ENCODE results near the gene FMO3.

The FMO3 gene

GRCh38 chr1:171142416-171143385 lies 52.0 kb downstream of the FMO3 start:
- H2AFZ ChIP-seq (ENCODE audit: insufficient read depth, low read length, poor library complexity), result no peak overlapping the region
- H4K91ac ChIP-seq (ENCODE audit: low read depth, low read length), result no peak overlapping the region
- H2BK5ac ChIP-seq (ENCODE audit: low read depth, low read length, poor library complexity), result no peak overlapping the region
- no peak overlapping the region for H3K4ac ChIP-seq (ENCODE audit: low read depth, low read length)
- H2AK5ac ChIP-seq (ENCODE audit: low read length), result no peak overlapping the region
- H2BK12ac ChIP-seq (ENCODE audit: low read length), result no peak overlapping the region
- no peak overlapping the region for H3K18ac ChIP-seq (ENCODE audit: low read length)
- H3K79me1 ChIP-seq (ENCODE audit: low read length), result no peaks in the 10 kb centered on the region
- no peak overlapping the region for H3K4me2 ChIP-seq (ENCODE audit: low read length)
- H3K79me2 ChIP-seq (ENCODE audit: control insufficient read depth, insufficient read depth, low read length, poor library complexity), result no peaks in the 10 kb centered on the region
- H3K27me3 ChIP-seq (ENCODE audit: insufficient read depth, low read length), result no peaks in the 10 kb centered on the region
- no peak overlapping the region for H3K4me3 ChIP-seq (ENCODE audit: low read depth, low read length)
- DNase-seq, result no peak
- H3K36me3 ChIP-seq (ENCODE audit: control insufficient read depth in 1 of 2, insufficient read depth in 2 of 2, low read length in 2 of 2), result no peaks in the 10 kb centered on the region
- H2BK120ac ChIP-seq (ENCODE audit: insufficient read depth, low read length, poor library complexity), result no peak overlapping the region
- H3K9ac ChIP-seq (ENCODE audit: low read length), result no peak overlapping the region
- H4K8ac ChIP-seq (ENCODE audit: low read depth, low read length), result no peak overlapping the region
- WGBS (ENCODE audit: extremely low coverage, insufficient coverage, insufficient read length), result no CpG with 5 or more reads among the region's 8 CpGs
- H3K4me1 ChIP-seq (ENCODE audit: control insufficient read depth in 1 of 2, insufficient read depth in 2 of 2, low read length in 2 of 2), result peaks cover 4 to 6% of the 10 kb centered on the region in 2 experiments
- no peak overlapping the region for H4K12ac ChIP-seq (ENCODE audit: low read depth, low read length)
- H3K9me3 ChIP-seq (ENCODE audit: insufficient read depth, low read depth, low read length), result no peaks in the 10 kb centered on the region
- H3K14ac ChIP-seq (ENCODE audit: low read length), result no peak overlapping the region
- no peak overlapping the region for H3K27ac ChIP-seq (ENCODE audit: low read depth, low read length)
- H3K23ac ChIP-seq (ENCODE audit: low read length), result no peak overlapping the region

DNA sequence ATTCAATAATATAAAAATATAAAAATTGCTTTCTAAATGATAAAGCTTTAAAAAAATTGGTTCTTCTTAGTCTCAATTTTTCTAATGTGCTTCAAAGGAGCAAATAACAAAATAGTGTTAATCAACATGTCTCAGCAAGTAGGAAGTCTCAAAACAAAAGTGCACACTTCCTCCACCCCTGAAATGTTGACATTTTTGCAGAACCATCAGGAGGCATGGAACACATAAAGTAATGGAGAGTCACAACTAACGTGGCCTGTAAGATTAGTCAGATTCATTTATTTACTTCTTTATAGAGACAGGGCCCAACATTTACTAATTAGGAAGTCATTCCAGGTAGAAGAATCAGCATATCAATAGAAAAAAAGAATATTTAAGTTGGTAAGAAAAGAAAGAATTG lies 59.5 kb downstream of the FMO3 start:
- H2AFZ ChIP-seq (ENCODE audit: insufficient read depth, low read length, poor library complexity), result no peak overlapping the region
- no peak overlapping the region for H3K4me3 ChIP-seq (ENCODE audit: low read depth, low read length)
- H3K23ac ChIP-seq (ENCODE audit: low read length), result no peak overlapping the region
- no peak overlapping the region for H4K91ac ChIP-seq (ENCODE audit: low read depth, low read length)
- no peak overlapping the region for H3K4ac ChIP-seq (ENCODE audit: low read depth, low read length)
- WGBS (ENCODE audit: extremely low coverage, insufficient coverage, insufficient read length), result no CpG with 5 or more reads among the region's 1 CpG
- no peak overlapping the region for H2AK5ac ChIP-seq (ENCODE audit: low read length)
- no peaks in the 10 kb centered on the region for H3K4me1 ChIP-seq (ENCODE audit: control insufficient read depth in 1 of 2, insufficient read depth in 2 of 2, low read length in 2 of 2)
- no peaks in the 10 kb centered on the region for H3K36me3 ChIP-seq (ENCODE audit: control insufficient read depth in 1 of 2, insufficient read depth in 2 of 2, low read length in 2 of 2)
- H3K9me3 ChIP-seq (ENCODE audit: insufficient read depth, low read depth, low read length), result no peaks in the 10 kb centered on the region
- no peak overlapping the region for H2BK12ac ChIP-seq (ENCODE audit: low read length)
- H3K79me2 ChIP-seq (ENCODE audit: control insufficient read depth, insufficient read depth, low read length, poor library complexity), result no peaks in the 10 kb centered on the region
- no peak for DNase-seq
- H4K12ac ChIP-seq (ENCODE audit: low read depth, low read length), result no peak overlapping the region
- H4K8ac ChIP-seq (ENCODE audit: low read depth, low read length), result no peak overlapping the region
- no peaks in the 10 kb centered on the region for H3K79me1 ChIP-seq (ENCODE audit: low read length)
- H3K27me3 ChIP-seq (ENCODE audit: insufficient read depth, low read length), result no peaks in the 10 kb centered on the region
- no peak overlapping the region for H3K4me2 ChIP-seq (ENCODE audit: low read length)
- H2BK120ac ChIP-seq (ENCODE audit: insufficient read depth, low read length, poor library complexity), result no peak overlapping the region
- H3K27ac ChIP-seq (ENCODE audit: low read depth, low read length), result no peak overlapping the region
- H3K9ac ChIP-seq (ENCODE audit: low read length), result no peak overlapping the region
- no peak overlapping the region for H3K14ac ChIP-seq (ENCODE audit: low read length)
- H2BK5ac ChIP-seq (ENCODE audit: low read depth, low read length, poor library complexity), result no peak overlapping the region
- H3K18ac ChIP-seq (ENCODE audit: low read length), result no peak overlapping the region

DNA sequence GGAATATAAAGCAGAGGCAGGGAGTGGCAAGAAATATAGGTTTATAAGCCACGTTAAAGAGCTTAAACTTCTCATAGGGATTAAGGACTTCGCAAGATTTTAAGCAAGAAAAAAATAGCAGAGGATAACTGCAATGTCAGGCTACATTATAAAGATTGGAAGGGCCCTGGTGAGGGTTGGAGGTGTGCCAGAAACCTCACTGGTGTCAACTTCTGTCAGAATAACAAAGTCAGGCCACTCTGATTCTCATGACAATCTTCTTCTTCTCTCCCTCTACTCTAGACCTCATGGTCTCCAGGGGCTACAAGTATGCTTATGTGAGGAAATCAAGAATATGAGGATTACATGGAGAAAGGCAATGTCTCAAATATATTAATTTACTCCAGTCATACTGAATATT lies 61.8 kb downstream of the FMO3 start:
- no peak overlapping the region for H4K8ac ChIP-seq (ENCODE audit: low read depth, low read length)
- H3K4me2 ChIP-seq (ENCODE audit: low read length), result no peak overlapping the region
- H3K4ac ChIP-seq (ENCODE audit: low read depth, low read length), result no peak overlapping the region
- no peak overlapping the region for H3K18ac ChIP-seq (ENCODE audit: low read length)
- no peaks in the 10 kb centered on the region for H3K27me3 ChIP-seq (ENCODE audit: insufficient read depth, low read length)
- no peak overlapping the region for H2AFZ ChIP-seq (ENCODE audit: insufficient read depth, low read length, poor library complexity)
- H3K79me1 ChIP-seq (ENCODE audit: low read length), result no peaks in the 10 kb centered on the region
- H2BK5ac ChIP-seq (ENCODE audit: low read depth, low read length, poor library complexity), result no peak overlapping the region
- no peak overlapping the region for H4K91ac ChIP-seq (ENCODE audit: low read depth, low read length)
- H3K23ac ChIP-seq (ENCODE audit: low read length), result no peak overlapping the region
- H2BK12ac ChIP-seq (ENCODE audit: low read length), result no peak overlapping the region
- no peak overlapping the region for H3K27ac ChIP-seq (ENCODE audit: low read depth, low read length)
- no peak overlapping the region for H2AK5ac ChIP-seq (ENCODE audit: low read length)
- H3K4me3 ChIP-seq (ENCODE audit: low read depth, low read length), result no peak overlapping the region
- no peak overlapping the region for H2BK120ac ChIP-seq (ENCODE audit: insufficient read depth, low read length, poor library complexity)
- whole genome bisulfite sequencing (ENCODE audit: extremely low coverage, insufficient coverage, insufficient read length), result no CpG with 5 or more reads among the region's 2 CpGs
- DNase-seq, result no peak
- no peak overlapping the region for H3K14ac ChIP-seq (ENCODE audit: low read length)
- H3K36me3 ChIP-seq (ENCODE audit: control insufficient read depth in 1 of 2, insufficient read depth in 2 of 2, low read length in 2 of 2), result no peaks in the 10 kb centered on the region
- no peak overlapping the region for H4K12ac ChIP-seq (ENCODE audit: low read depth, low read length)
- no peaks in the 10 kb centered on the region for H3K79me2 ChIP-seq (ENCODE audit: control insufficient read depth, insufficient read depth, low read length, poor library complexity)
- no peaks in the 10 kb centered on the region for H3K4me1 ChIP-seq (ENCODE audit: control insufficient read depth in 1 of 2, insufficient read depth in 2 of 2, low read length in 2 of 2)
- no peak overlapping the region for H3K9ac ChIP-seq (ENCODE audit: low read length)
- H3K9me3 ChIP-seq (ENCODE audit: insufficient read depth, low read depth, low read length), result no peaks in the 10 kb centered on the region

DNA sequence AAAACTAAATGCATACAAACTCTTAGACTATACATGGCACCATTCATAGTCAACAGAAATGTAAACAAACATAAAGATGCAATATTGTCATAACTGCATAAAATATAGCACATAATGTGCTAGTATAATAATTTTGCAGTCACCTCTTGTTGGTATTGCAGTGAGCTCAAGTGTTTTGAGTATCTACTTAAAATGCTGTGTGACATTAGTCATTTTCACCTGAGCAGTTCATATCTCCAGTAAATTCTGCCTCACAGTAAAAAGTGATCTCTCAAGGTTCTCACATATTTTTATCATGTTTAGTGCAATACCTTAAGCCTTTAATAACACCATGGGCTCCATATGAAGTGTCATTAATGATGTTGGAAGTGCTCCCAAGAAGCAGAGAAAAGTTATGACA lies 64.8 kb downstream of the FMO3 start:
- no peak overlapping the region for H4K91ac ChIP-seq (ENCODE audit: low read depth, low read length)
- H3K27ac ChIP-seq (ENCODE audit: low read depth, low read length), result no peak overlapping the region
- H2BK120ac ChIP-seq (ENCODE audit: insufficient read depth, low read length, poor library complexity), result no peak overlapping the region
- H2AFZ ChIP-seq (ENCODE audit: insufficient read depth, low read length, poor library complexity), result no peak overlapping the region
- no peaks in the 10 kb centered on the region for H3K27me3 ChIP-seq (ENCODE audit: insufficient read depth, low read length)
- no peaks in the 10 kb centered on the region for H3K4me1 ChIP-seq (ENCODE audit: control insufficient read depth in 1 of 2, insufficient read depth in 2 of 2, low read length in 2 of 2)
- no peak overlapping the region for H3K4me3 ChIP-seq (ENCODE audit: low read depth, low read length)
- no peak overlapping the region for H3K18ac ChIP-seq (ENCODE audit: low read length)
- H3K4ac ChIP-seq (ENCODE audit: low read depth, low read length), result no peak overlapping the region
- no peaks in the 10 kb centered on the region for H3K36me3 ChIP-seq (ENCODE audit: control insufficient read depth in 1 of 2, insufficient read depth in 2 of 2, low read length in 2 of 2)
- no peak for DNase-seq
- no peak overlapping the region for H3K9ac ChIP-seq (ENCODE audit: low read length)
- no peaks in the 10 kb centered on the region for H3K79me2 ChIP-seq (ENCODE audit: control insufficient read depth, insufficient read depth, low read length, poor library complexity)
- no peak overlapping the region for H2BK5ac ChIP-seq (ENCODE audit: low read depth, low read length, poor library complexity)
- H2AK5ac ChIP-seq (ENCODE audit: low read length), result no peak overlapping the region
- no peak overlapping the region for H3K23ac ChIP-seq (ENCODE audit: low read length)
- no peaks in the 10 kb centered on the region for H3K79me1 ChIP-seq (ENCODE audit: low read length)
- H4K8ac ChIP-seq (ENCODE audit: low read depth, low read length), result no peak overlapping the region
- H3K9me3 ChIP-seq (ENCODE audit: insufficient read depth, low read depth, low read length), result no peaks in the 10 kb centered on the region
- H3K4me2 ChIP-seq (ENCODE audit: low read length), result no peak overlapping the region
- no peak overlapping the region for H3K14ac ChIP-seq (ENCODE audit: low read length)
- no peak overlapping the region for H2BK12ac ChIP-seq (ENCODE audit: low read length)
- H4K12ac ChIP-seq (ENCODE audit: low read depth, low read length), result no peak overlapping the region
